H9 (cell line): Measurements from ENCODE around the gene PRF1. TPM values are rescaled to one million over a fixed set of nuclear protein-coding genes. Genes with fewer than 3 reads are reported as not detected.

Experiments used
- DNase-seq: peaks from one replicate; pipeline ENCODE4 v3.0.0-alpha.2; 2017
- H2AFZ ChIP-seq: one replicate; pipeline ENCODE4 v1.6.1; 2013; ENCODE audit warnings: mild to moderate bottlenecking, low read length, control low read depth, moderate library complexity
- H2AK5ac ChIP-seq: 2 replicates; pipeline ENCODE4 v1.6.1; 2013; ENCODE audit warnings: low read length, control low read depth, mixed read lengths; ENCODE audit not compliant: insufficient read length
- H2BK120ac ChIP-seq: one replicate; pipeline ENCODE4 v1.6.1; 2013; ENCODE audit warnings: low read depth, mild to moderate bottlenecking, low read length, control low read depth, inconsistent platforms; ENCODE audit not compliant: poor library complexity, severe bottlenecking
- H2BK12ac ChIP-seq: 2 replicates; pipeline ENCODE4 v1.6.1; 2013; ENCODE audit warnings: low read length, control low read depth, mixed read lengths, low read depth; ENCODE audit not compliant: insufficient read length
- H2BK15ac ChIP-seq: 2 replicates; pipeline ENCODE4 v1.6.1; 2013; ENCODE audit warnings: low read depth, low read length, control low read depth
- H2BK20ac ChIP-seq: one replicate; pipeline ENCODE4 v1.6.1; 2013; ENCODE audit warnings: low read depth, mild to moderate bottlenecking, low read length, control low read depth, inconsistent platforms; ENCODE audit not compliant: poor library complexity, severe bottlenecking
- H2BK5ac ChIP-seq: 2 replicates; pipeline ENCODE4 v1.6.1; 2013; ENCODE audit warnings: low read length, control low read depth, mixed read lengths; ENCODE audit not compliant: insufficient read length
- H3K14ac ChIP-seq: 2 replicates; pipeline ENCODE4 v1.6.1; 2013; ENCODE audit warnings: low read length, control low read depth; ENCODE audit not compliant: insufficient read depth
- H3K18ac ChIP-seq: 2 replicates; pipeline ENCODE4 v1.6.1; 2013; ENCODE audit warnings: low read depth, mild to moderate bottlenecking, mixed read lengths, low read length, control low read depth; ENCODE audit not compliant: insufficient read length
- H3K23ac ChIP-seq: 2 replicates; pipeline ENCODE4 v1.6.1; 2013; ENCODE audit warnings: low read length, control low read depth, mixed read lengths, low read depth; ENCODE audit not compliant: insufficient read length
- H3K23me2 ChIP-seq: 2 replicates; pipeline ENCODE4 v1.6.1; 2013; ENCODE audit warnings: low read depth, mild to moderate bottlenecking, mixed read lengths, low read length, control low read depth; ENCODE audit not compliant: insufficient read length, poor library complexity, severe bottlenecking
- H3K27ac ChIP-seq: 2 replicates; pipeline ENCODE4 v1.5.1; 2013; ENCODE audit warnings: low read length, control low read depth, mixed read lengths, low read depth; ENCODE audit not compliant: insufficient read length
- H3K27me3 ChIP-seq: 2 replicates; pipeline ENCODE4 v1.6.1; 2013; ENCODE audit warnings: low read length, control low read depth, inconsistent platforms; ENCODE audit not compliant: insufficient read depth
- H3K4ac ChIP-seq: 2 replicates; pipeline ENCODE4 v1.6.1; 2013; ENCODE audit warnings: low read depth, mild to moderate bottlenecking, control low read depth, inconsistent platforms, low read length, moderate library complexity
- H3K4me1 ChIP-seq: 2 replicates; pipeline ENCODE4 v1.6.1; 2013; ENCODE audit warnings: low read length, control low read depth, inconsistent platforms; ENCODE audit not compliant: insufficient read depth
- H3K4me2 ChIP-seq: 2 replicates; pipeline ENCODE4 v1.6.1; 2013; ENCODE audit warnings: low read length, control low read depth, mixed read lengths; ENCODE audit not compliant: insufficient read length, insufficient read depth
- H3K56ac ChIP-seq: 2 replicates; pipeline ENCODE4 v1.6.1; 2013; ENCODE audit warnings: low read depth, mild to moderate bottlenecking, mixed read lengths, low read length, control low read depth; ENCODE audit not compliant: insufficient read length
- H3K79me1 ChIP-seq: 2 replicates; pipeline ENCODE4 v1.6.1; 2013; ENCODE audit warnings: low read depth, mild to moderate bottlenecking, moderate library complexity, low read length, control low read depth, inconsistent platforms; ENCODE audit not compliant: insufficient read depth, poor library complexity, severe bottlenecking
- H3K79me2 ChIP-seq: 2 replicates; pipeline ENCODE4 v1.6.1; 2013; ENCODE audit warnings: low read length, control low read depth, inconsistent platforms; ENCODE audit not compliant: insufficient read depth
- H3K9ac ChIP-seq: 2 replicates; pipeline ENCODE4 v1.6.1; 2013; ENCODE audit warnings: low read length, control low read depth, mixed read lengths; ENCODE audit not compliant: insufficient read length; ENCODE audit errors: extremely low read depth
- H3K9me3 ChIP-seq: one replicate; pipeline ENCODE4 v1.6.1; 2013; ENCODE audit warnings: low read depth, low read length, inconsistent platforms; ENCODE audit not compliant: control insufficient read depth
- H3T11ph ChIP-seq: one replicate; pipeline ENCODE4 v1.6.1; 2013; ENCODE audit warnings: mild to moderate bottlenecking, low read length, control low read depth, inconsistent platforms
- H4K20me1 ChIP-seq: one replicate; pipeline ENCODE4 v1.6.1; 2013; ENCODE audit not compliant: control insufficient read depth, insufficient read length, insufficient read depth
- H4K5ac ChIP-seq: 2 replicates; pipeline ENCODE4 v1.6.1; 2013; ENCODE audit warnings: low read depth, mild to moderate bottlenecking, mixed read lengths, low read length, control low read depth; ENCODE audit not compliant: insufficient read length
- H4K8ac ChIP-seq: replicated peaks from 2 replicates; pipeline ENCODE4 v1.6.1; 2013; ENCODE audit warnings: low read length, control low read depth, mixed read lengths, low read depth; ENCODE audit not compliant: insufficient read length
- H4K91ac ChIP-seq: 2 replicates; pipeline ENCODE4 v1.6.1; 2013; ENCODE audit warnings: low read depth, mild to moderate bottlenecking, moderate library complexity, mixed read lengths, low read length, control low read depth; ENCODE audit not compliant: insufficient read length
- H3K27ac Mint-ChIP-seq, 3 experiments: 2 replicates in 2 of 3; 3 replicates in 1 of 3; pipeline ENCODE4 v1.8.0; 2020 to 2021; ENCODE audit warnings: mixed read lengths in 3 of 3, mild to moderate bottlenecking in 1 of 3, moderate library complexity in 1 of 3
- H3K27me3 Mint-ChIP-seq: 2 replicates; pipeline ENCODE4 v1.8.0; 2021; ENCODE audit warnings: low read depth, mild to moderate bottlenecking, moderate library complexity, mixed read lengths
- H3K36me3 Mint-ChIP-seq, 3 experiments: 2 replicates in 2 of 3; 3 replicates in 1 of 3; pipeline ENCODE4 v1.8.0; 2020 to 2021; ENCODE audit warnings: low read depth in 3 of 3, mixed read lengths in 3 of 3; ENCODE audit not compliant: insufficient read depth in 1 of 3
- H3K4me1 Mint-ChIP-seq, 2 experiments: 2 replicates each; pipeline ENCODE4 v1.8.0; 2020; ENCODE audit warnings: mixed read lengths in 2 of 2
- H3K4me3 Mint-ChIP-seq, 2 experiments: 2 replicates in 1 of 2; 3 replicates in 1 of 2; pipeline ENCODE4 v1.8.0; 2020 to 2021; ENCODE audit warnings: mild to moderate bottlenecking in 2 of 2, mixed read lengths in 2 of 2, moderate library complexity in 1 of 2
- H3K9me3 Mint-ChIP-seq, 2 experiments: 2 replicates in 1 of 2; 3 replicates in 1 of 2; pipeline ENCODE4 v1.8.0; 2020; ENCODE audit warnings: mild to moderate bottlenecking in 2 of 2, mixed read lengths in 2 of 2, moderate library complexity in 1 of 2
- CTCF ChIP-seq: fragments of 200-600 bp; sonication (generic); conservative IDR thresholded peaks from 3 replicates; pipeline ENCODE4 v1.8.0; 2021; ENCODE audit warnings: antibody characterized with exemption, mild to moderate bottlenecking
- WGBS: extraction: QIAGEN DNeasy Blood & Tissue Kit; methylation state at CpG from one replicate; pipeline ENCODE4 v1.1.7; 2013; ENCODE audit warnings: missing lambda C conversion rate, low lambda C conversion rate, mixed read lengths; ENCODE audit not compliant: insufficient read length; ENCODE audit errors: extremely low coverage; 5-methylcytosine and 5-hydroxymethylcytosine counted together
- total RNA-seq: library from RNA; stranded (reverse); gene quantifications from 2 replicates; pipeline ENCODE4 v1.2.1, GENCODE V29; 2021

The PRF1 gene
- total RNA-seq, 1 experiment from 2014 or later = not detected

- no peaks in the 10 kb centered on the region for H3K9me3 ChIP-seq
- WGBS = no CpG with 5 or more reads among the region's 3 CpGs
- peaks cover 12 to 27% of the 10 kb centered on the region in 2 experiments for H3K4me1 Mint-ChIP-seq
- H3K23ac ChIP-seq = no peak overlapping the region
- no peak overlapping the region for H4K5ac ChIP-seq
- H4K8ac ChIP-seq = no peak overlapping the region
- no peak overlapping the region for H3K9ac ChIP-seq
- no peaks in the 10 kb centered on the region for H3K36me3 Mint-ChIP-seq
- no peaks in the 10 kb centered on the region for H3K79me1 ChIP-seq
- H3K4me1 ChIP-seq = 0 out of 2 replicates have a peak, but pooled peaks cover 4% of the 10 kb centered on the region
- no peak overlapping the region for H3K18ac ChIP-seq
- no peak overlapping the region for H2AK5ac ChIP-seq
- H2AFZ ChIP-seq = no peak overlapping the region
- DNase-seq = no peak
- H3K56ac ChIP-seq = no peak overlapping the region
- TF ChIP-seq CTCF = no peak
- no peaks in the 10 kb centered on the region for H3K23me2 ChIP-seq
- no peak overlapping the region for H3K4me2 ChIP-seq
- no peak overlapping the region for H3T11ph ChIP-seq
- H4K20me1 ChIP-seq = no peaks in the 10 kb centered on the region
- H2BK120ac ChIP-seq = no peak overlapping the region
- H2BK20ac ChIP-seq = no peak overlapping the region
- peak overlapping the region in 1 of 3 experiments; percentile 49; a peak in 1 of 7 replicates for H3K27ac Mint-ChIP-seq
- no peaks in the 10 kb centered on the region for H3K79me2 ChIP-seq
- H3K9me3 Mint-ChIP-seq = no peaks in the 10 kb centered on the region
- no peaks in the 10 kb centered on the region for H3K27me3 ChIP-seq
- no peak overlapping the region for H2BK12ac ChIP-seq
- no peak overlapping the region for H4K91ac ChIP-seq
- H3K27ac ChIP-seq = no peak overlapping the region
- peaks cover 2% of the 10 kb centered on the region; the same call in 1 of the 2 replicates for H3K27me3 Mint-ChIP-seq
- H2BK15ac ChIP-seq = no peak overlapping the region
- no peak overlapping the region for H3K4ac ChIP-seq
- H3K14ac ChIP-seq = no peak overlapping the region; the same call in 1 of the 2 replicates
- no peak overlapping the region for H3K4me3 Mint-ChIP-seq
- no peak overlapping the region for H2BK5ac ChIP-seq
Measured at GRCh38 chr10:70594161-70594560, 8.4 kb downstream of the PRF1 start.
